Measurements from ENCODE around the gene UGT1A8.
"Not testable (repeated sequence)": the region's sequence is repeated elsewhere in the genome, so short reads cannot be mapped to it uniquely, and the experiment has no call there.

Gene UGT1A8

GRCh38 chr2:233646033-233646432 is 28.6 kb downstream of the UGT1A8 start:
- DNase-seq: not testable (repeated sequence)

DNA sequence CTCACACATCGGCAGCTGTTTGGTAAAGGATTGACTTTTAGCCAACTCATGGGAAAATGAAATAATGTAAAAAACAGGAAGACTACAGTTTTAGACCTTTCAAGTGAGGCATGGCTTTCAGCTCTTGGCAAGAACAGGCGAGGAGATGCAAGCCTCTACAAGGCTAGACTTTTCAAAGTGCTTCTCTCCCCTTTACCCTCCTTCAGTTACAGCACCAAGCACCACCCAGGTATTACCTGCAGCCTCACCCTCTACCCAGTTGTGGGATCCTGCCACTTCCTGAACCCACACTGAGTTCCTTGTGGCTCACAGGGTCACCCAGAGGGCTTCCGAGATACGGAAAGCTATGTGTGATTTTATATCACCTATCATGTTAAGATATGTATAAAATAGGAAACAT is 33.5 kb downstream of the UGT1A8 start:
- no peak for DNase-seq

DNA sequence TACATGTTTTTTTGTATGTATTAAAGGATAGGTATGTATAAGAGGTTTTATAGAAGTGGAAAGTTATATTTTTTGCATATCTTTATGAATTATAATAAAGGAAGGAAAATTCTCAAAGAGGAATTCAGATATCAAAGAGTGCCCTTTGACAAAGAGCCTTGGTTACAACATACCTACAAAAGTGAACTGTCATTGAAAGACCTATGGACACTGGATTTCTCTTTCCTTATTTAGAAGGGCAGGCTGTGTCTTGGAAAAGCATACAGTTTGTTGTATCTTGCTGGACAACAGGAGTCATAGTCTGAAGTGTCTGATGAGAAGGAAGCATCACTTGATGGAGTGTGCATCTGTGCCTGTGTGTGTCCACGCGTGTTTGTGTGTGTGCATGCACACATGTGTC is 34.0 kb downstream of the UGT1A8 start:
- DNase-seq: no peak

- no peak for DNase-seq
These were observed 37.1 kb downstream of the UGT1A8 start for GRCh38 chr2:233654501-233654900.

DNA sequence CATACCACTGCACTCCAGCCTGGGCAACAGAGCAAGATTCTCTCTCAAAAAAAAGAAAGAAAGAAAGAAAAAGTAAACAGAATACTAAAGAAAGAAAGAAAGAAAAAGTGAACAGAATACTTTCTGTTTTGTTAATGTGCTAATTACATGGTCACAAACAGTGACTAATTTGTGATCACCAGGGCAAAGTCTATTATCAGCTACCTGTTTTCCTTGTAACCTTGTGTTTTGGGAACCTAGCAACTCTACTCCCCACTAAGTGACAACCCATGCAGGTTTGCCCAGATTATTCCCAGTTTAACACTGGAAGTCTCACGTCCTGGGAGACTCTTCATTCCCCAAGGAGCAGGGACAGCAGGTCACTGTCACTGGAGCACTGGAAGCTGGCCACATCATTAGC is 37.6 kb downstream of the UGT1A8 start:
- DNase-seq: no peak

GRCh38 chr2:233655943-233656342 is 38.5 kb downstream of the UGT1A8 start:
- DNase-seq: not testable (repeated sequence)

DNA sequence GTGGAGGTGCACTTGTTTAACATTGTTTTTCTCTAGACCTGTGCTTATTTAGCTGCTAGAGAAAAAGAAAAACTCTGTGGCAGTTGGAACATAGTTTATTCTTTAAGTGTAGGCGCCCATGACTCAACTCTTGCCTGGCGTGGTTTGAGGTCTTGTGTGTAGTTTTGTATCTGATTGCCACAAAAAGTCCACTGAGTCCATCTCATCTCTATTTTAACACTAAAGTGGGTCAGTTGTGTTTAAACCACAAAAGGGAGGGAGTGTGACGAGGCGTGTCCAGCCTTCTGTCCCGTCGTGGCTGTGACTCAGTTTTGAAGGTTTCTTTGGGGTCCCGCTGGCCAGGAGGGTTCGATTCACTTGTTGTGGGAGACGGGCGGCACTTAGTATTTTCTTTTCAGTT is 39.0 kb downstream of the UGT1A8 start:
- no peak for DNase-seq

DNA sequence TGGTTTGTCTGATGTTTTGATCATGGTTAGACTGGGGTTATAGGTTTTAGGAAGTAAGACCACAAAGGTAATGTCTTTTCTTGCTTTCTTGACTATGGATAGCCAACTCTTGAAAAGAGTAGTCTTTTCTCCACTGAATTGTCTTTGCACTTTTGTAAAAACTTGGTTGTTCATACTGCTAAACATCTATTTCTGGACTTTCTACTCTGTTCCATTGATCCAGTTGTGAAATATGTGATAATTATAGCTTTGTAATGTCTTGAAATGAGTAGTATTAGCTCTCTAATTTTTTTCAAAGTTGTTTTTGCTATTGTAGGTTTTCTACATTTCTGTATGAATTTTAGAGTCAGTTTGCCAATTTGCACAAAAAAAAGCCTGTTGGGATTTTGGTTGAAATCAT is 41.2 kb downstream of the UGT1A8 start:
- DNase-seq: no peak

- no peak for DNase-seq
These were observed 46.5 kb downstream of the UGT1A8 start for GRCh38 chr2:233663911-233664310.

DNA sequence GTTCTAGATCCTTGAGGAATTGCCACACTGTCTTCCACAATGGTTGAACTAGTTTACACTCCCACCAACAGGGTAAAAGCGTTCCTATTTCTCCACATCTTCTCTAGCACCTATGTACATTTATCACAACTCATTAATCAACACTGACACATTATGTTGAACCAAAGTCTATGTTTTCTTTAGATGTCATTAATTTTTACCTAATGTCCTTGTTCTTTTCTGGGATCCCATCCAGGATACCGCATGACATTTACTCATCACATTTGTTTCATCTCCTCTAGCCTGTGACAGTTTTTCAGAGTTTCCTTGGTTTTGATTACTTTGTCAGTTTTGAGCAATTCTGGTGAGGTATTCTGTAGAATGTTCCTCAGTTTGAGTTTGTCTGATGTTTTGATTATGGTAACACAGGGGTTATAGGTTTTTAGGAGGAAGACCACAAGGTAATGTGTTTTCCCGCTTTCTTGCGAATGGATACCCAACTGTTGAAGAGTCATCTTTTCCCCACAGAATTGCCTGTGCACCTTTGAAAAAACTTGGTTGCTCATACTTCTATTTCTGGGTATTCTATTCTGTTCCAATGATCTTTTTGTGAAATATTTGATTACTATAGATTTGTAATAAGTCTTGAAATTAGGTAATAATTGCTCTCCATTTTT is 51.3 kb downstream of the UGT1A8 start:
- no peak for DNase-seq

GRCh38 chr2:233671290-233672161 is 54.1 kb downstream of the UGT1A8 start, which contains the start of gene UGT1A9:
Gene UGT1A9 (plus strand): TSS chr2:233671898. CDS start chr2:233671935, 37 bp downstream.
- no peak for DNase-seq

DNA sequence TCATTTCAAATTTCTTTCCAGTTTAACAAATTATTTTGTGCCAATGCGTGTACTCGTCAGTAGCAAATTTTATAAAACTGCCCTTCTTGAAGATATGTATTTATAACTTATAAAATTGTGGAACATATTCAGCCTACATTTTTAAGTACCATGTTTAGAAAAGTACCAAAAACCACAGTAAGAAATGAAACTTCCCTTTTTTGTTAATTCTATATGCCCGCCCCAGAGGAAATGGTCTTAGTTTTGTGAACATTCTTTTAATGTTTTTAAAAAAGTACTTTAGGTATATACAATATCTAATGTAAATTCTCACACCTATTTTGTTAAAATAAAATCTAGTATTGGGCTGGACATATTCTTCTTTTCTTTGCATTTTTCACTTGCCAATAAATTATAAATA is 55.5 kb downstream of the UGT1A8 start:
- DNase-seq: no peak

DNA sequence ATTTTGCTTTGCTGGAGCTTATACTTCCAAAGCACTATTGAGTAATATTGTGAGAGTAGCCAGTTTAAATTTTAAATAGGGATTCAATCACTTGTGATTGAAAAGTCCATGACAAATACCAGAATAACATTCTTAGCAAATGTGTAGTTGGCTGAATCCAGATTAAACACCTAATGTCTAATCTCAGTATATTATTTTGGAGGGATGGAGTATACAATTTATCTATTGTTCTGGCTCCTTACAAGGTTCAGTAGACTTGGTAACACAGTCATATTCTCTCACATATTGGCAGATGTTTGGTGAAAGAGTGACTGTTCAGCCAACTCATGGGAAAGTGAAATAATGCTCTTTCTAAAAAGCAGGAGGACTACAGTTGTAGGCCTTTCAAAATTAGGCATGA is 56.5 kb downstream of the UGT1A8 start:
- DNase-seq: no peak

GRCh38 chr2:233674314-233674713 is 56.9 kb downstream of the UGT1A8 start:
- DNase-seq: no peak

DNA sequence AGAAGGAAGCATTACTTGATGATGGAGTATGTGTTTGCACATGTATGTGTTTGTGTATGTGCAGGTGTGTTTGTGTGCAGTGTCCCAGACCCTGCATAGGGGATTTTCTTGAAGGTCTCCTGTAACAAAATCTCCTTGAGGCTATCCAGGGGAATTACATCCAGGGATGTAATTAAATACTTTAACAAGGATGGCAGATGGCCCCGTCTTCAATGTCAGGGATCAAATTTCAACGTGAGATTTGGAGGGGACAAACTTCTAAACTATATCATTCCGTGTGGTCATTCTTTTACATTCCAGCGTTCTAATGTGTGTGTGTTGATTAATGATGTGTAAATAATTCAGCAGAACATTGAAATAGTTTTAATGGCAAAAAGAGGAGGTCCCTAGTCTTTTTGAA is 57.6 kb downstream of the UGT1A8 start:
- DNase-seq: no peak

GRCh38 chr2:233676046-233676445 is 58.6 kb downstream of the UGT1A8 start:
- DNase-seq: no peak

DNA sequence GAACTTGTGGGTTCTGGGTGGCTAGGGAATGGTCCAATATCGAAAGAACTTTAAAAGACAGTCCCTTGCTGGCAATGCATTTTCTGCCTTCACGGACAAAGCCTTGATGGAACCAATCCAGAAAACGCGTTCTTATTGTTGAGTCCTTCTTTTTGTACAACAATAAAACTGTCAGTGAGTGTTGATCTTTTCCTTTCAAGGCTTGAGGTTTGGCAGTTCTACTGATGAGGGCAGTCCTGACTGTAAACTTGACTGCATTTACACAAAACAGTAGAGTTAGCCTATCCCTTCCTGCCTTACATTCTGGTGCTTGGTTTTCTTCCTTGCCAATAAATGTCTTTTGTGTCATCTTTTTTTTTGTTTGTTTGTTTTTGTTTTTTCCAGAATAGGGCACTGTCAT is 61.8 kb downstream of the UGT1A8 start:
- no peak for DNase-seq

- DNase-seq: no peak
These were observed 63.1 kb downstream of the UGT1A8 start for GRCh38 chr2:233680361-233681045.

DNA sequence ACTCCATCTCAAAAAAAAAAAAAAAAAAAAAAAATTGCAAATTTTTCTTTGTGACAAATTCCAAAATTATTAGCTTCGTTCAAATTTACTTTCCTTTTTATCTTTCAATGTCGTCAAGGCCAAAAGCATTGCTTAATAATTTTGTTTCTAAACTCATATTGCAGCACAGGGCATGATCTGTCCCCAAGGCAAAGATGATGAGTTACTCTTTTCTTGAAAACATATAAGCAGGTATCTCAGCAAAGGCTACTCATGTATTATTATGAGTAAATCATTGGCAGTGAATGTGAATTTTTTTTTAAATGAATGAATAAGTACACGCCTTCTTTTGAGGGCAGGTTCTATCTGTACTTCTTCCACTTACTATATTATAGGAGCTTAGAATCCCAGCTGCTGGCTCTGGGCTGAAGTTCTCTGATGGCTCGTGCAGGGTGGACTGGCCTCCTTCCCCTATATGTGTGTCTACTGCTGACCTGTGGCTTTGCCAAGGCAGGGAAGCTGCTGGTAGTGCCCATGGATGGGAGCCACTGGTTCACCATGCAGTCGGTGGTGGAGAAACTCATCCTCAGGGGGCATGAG is 64.2 kb downstream of the UGT1A8 start, which contains the start of gene UGT1A7:
TSS of gene UGT1A7 (plus strand) at position 381 of the 579 bp plus-strand sequence. CDS start at position 418, 37 bp downstream.
- no peak for DNase-seq

- DNase-seq: no peak
These were observed 67.2 kb downstream of the UGT1A8 start for GRCh38 chr2:233684640-233685039.

DNA sequence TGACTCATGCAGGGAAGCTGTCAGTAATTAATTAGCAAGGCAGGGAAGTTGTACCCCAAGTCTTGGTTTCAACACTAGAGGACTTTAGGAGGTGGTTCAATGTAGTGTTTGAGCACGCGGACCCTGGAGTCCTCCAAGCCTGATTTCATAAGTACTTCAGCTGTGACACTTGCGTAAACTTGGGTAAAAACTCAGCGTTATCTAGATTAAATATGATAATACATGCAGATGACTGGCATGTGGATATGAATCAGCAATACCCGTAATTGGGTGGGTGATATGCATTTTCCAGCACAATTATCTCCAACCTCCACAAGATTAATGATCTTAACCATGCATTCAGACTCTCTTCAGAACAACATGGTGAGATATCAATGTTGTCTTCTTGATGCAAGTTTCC is 69.5 kb downstream of the UGT1A8 start:
- DNase-seq: no peak

- no peak for DNase-seq
These were observed 70.9 kb downstream of the UGT1A8 start for GRCh38 chr2:233688341-233688740.

- DNase-seq: no peak
These were observed 71.6 kb downstream of the UGT1A8 start for GRCh38 chr2:233689031-233689430.
